ENCODE measurements around the gene KCND2.

DNA sequence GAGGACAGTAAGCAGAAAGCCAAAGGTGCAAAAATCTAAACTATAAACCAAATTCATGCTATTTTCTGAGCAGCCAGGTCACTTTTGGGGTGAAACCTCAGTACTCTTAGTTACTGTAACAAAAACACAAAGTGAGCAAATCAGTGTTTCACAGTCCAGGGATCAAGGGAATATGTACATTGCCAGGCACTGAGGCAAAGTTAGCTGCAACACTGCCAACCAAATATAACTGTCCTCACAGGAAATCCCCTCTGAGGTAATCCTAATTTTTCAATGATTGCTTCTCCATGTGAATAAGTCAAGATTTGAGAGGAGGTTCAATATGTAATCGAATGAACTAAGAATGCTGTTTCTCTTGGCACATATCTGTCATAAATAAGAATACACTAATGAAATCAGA lies 355.3 kb downstream of the KCND2 start:
- TF ChIP-seq, protein P1, sequence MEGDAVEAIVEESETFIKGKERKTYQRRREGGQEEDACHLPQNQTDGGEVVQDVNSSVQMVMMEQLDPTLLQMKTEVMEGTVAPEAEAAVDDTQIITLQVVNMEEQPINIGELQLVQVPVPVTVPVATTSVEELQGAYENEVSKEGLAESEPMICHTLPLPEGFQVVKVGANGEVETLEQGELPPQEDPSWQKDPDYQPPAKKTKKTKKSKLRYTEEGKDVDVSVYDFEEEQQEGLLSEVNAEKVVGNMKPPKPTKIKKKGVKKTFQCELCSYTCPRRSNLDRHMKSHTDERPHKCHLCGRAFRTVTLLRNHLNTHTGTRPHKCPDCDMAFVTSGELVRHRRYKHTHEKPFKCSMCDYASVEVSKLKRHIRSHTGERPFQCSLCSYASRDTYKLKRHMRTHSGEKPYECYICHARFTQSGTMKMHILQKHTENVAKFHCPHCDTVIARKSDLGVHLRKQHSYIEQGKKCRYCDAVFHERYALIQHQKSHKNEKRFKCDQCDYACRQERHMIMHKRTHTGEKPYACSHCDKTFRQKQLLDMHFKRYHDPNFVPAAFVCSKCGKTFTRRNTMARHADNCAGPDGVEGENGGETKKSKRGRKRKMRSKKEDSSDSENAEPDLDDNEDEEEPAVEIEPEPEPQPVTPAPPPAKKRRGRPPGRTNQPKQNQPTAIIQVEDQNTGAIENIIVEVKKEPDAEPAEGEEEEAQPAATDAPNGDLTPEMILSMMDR (conservative IDR thresholded peaks at IDR 0.05): no peak
- no peak for TF ChIP-seq EZH2 (IDR thresholded peaks at IDR 0.05; ENCODE audit: low read depth)
